Suppressor macrophage treated with lipopolysaccharide for 4 hours (primary cell): ENCODE results near the gene SCYL3.
"Not testable (repeated sequence)": the region's sequence is repeated elsewhere in the genome, so short reads cannot be mapped to it uniquely, and the experiment has no call there.

Experiments used
- DNase-seq: peaks from one replicate; pipeline ENCODE4 v3.0.0-alpha.2; 2020

SCYL3 gene

DNA sequence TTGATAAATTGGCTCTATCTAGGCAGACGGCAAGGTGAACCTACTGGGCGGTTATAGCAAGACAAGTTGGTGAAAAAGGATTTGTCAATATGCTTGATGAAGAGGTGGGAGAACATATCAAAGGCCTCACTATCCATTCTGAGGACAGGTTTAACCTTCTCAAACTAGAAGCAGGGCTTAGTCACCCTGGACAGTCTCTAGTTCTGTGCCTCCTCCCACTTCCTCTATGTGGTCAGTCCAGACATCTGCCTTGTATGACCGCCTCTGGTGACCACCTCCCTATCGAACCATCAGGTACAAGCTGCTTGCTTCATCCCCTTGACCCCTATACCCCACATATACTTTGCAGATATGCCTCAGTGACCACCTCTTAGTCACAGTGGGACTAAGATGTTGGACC is 2.3 kb upstream of the SCYL3 start:
- peak; percentile 36 for DNase-seq

DNA sequence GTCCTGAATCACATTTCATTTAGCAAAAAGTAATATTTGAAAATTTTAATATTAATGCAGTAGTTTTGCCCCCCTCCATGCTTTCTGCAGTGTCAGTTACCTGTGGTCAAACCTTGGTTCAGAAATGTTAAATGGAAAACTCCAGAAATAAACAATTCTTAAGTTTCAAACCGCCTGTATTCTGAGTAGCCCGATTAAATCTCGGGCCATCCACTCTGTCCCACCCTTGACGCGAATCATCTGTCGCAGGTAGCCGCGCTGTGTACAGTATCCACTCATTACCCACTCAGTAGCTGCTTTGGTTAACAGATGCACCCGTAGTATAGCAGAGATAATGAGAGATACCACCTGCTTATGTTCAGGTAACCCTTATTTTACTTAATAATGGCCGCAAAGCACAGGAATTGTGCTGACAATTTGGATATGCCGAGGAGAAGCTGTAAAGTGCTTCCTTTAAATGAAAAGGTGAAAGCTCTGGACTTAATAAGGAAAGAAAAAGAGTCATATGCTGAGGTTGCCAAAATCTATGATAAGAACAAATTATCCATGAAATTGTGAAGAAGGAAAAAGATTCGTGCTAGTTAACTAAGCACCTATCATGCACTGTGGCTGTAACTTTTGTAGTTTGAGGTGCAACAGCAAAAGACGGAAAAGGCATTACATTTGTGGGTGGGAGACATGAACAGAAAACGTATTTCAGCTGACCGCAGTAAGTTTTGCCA is 889 bp upstream of the SCYL3 start:
- DNase-seq, result no peak

DNA sequence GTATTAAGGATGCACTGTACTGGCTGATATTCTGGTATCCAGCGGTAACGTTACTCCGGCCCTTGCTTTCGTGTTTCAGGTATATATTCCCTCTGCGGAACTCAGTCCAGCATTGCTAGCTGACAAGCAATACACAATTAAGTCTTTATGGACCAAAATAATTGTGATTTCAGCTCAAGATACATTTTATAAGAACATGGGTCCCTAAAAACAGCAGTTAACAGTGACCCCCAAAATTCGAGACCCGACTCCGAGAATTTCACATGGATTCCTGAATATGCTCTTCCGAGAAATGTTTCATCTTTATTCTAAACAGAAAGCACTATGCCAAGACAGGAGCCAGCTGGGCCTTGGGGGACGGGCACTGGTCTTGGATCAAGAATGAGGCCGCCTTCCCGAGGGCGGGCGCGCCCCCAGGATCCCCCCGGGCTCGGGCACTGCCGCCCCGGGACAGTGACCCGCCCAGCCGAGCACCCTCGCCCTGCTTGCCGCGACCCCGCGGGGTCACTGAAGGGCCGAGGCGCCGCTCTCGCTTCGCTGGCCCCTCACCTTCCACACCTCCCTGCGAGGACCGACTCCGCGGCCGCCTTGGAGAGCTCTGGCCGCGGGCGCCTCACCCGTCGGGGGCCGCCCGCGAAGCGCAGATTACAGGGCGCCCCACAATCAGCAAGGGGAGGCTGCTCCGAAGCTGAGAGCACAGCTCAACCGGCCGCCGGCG is 610 bp downstream of the SCYL3 start:
- peak; percentile 51 for DNase-seq

DNA sequence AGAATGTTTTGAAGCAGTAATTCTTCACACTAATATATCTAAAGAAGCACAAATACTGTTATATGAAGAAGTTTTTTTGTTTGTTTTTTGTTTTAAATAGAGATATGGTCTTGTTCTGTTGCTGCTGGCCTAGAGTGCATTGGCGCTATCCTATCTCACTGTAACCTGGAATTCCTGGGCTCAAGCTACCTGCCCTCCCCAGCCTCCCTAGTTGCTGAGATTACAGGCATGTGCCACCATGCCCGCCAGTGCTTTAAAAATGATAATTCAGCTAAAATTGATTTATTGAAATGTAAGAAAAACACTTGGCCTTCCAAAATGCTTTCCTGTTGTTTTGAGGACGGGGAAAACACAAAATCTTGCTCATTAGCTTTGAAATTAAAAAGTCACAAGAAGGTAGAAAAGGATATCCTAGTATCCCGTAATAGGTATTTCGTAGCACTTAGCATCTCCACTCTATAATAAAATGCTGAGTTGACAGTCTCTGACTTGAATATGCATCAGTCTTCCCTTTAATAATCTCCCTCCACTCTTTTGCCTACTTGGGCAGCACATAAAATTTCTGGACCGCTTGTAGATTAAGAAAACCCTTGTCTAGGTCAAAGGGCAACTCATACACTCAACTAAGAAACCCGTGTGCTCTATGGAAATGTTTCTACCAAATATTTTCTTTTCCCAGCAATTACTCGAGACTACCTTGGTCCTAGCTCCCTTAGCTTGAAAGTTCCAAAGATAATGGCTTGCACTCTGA is 1.3 kb downstream of the SCYL3 start:
- DNase-seq, result no peak

DNA sequence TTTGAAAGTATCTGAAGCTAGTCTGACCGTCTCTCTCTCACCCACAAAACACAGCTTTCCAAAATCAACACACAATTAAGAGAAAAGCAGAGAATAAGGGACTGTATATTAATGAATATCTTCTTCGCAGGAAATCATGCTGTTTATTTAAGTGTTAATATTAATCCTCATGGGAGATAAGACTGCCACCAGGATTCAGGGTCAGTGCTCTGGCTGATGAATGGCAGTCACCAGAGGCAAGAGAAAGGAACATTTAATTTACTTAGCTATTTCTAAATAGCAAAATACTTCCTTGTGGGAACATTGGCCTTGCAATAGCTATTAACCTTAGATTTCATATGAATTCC is 2.2 kb downstream of the SCYL3 start:
- no peak for DNase-seq

DNA sequence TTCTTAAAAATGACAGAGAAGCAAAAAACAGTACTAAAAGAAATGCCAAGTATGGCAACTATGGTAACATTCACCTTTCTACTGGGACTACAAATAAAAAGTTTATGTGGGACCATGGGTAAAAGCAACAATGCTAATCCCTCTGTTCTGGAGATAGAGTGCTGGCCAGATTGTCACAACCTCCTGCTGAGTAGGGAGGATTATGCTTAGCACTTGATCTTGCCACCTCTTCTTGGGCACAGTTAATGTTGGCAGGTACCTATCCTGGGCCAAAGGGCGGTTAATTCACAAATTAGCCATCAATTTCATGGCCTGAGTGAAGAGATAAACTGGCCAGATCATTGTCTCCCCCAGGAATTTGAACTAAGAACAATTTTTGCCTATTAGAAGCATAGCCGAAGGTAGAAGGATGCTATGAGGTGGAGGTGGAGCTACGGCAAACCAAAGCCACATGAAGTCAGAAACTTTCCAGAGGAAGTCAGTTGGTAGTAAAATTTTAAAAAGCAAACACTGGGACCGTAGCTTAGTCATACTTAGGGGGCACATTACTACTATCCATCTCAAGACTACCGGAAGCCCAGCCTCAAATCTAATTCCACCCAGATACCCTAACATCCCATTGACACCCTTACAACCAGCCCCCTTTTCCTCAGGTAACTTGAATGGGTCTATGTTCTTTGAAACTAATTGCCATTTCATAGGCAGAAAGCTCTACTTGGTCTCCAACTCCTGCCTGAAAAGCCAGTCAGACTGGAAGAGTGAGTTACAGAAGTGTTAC is 2.7 kb downstream of the SCYL3 start:
- DNase-seq, result peak; percentile 4

DNA sequence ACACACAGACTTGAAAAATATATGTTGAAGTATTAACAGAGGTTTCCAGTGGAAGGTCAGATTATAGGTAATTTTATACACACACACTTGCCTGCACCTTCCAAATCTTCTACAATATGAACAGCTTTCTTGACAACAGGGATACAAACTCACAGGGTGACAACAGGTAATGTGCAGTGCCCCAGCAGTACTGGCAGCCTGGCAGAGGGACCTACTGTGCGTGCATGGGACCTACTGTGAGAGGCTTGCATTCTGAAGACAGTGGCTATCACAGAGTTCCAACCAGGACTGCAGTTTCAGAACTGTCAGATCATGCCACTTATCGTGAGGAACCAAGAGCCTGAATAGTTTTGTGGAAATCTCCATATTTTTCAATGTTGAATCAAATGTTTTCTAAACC is 3.8 kb downstream of the SCYL3 start:
- no peak for DNase-seq

DNA sequence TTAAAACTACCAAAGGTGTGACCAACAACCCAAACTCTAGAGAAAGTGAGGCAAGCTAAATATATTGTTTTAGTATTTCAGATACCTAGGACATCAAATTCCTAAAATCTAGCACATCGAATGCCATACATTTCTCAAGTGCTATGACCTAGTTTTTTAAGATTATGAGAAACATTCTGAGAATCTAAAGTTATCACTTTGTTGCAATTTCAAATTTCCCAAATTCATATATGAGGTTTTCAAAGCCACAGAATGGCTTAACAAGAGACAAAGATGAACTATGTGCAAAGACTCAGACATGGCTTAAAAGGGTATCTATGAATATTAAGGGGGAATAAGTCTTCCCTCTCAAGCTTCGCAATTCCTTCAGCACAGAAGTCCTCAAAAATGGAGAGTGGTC is 6.8 kb downstream of the SCYL3 start:
- no peak for DNase-seq

DNA sequence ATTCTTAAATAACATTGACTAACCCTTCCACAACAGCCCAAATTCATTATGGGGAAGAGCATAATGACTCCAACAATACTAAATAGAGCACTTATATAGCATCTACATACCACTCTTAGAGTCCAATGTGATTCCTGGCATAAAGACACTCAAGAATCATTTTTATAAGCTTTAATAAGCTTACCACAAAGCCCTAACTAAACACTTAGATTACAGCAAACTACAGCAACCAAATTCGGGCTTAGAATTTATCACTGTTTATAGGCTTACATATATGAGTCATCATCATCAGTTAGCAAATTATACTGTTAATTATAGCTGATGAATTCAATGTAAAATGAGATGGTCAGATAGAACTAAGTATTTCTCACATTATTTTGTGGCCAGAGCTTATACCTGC is 7.3 kb downstream of the SCYL3 start:
- DNase-seq, result no peak

DNA sequence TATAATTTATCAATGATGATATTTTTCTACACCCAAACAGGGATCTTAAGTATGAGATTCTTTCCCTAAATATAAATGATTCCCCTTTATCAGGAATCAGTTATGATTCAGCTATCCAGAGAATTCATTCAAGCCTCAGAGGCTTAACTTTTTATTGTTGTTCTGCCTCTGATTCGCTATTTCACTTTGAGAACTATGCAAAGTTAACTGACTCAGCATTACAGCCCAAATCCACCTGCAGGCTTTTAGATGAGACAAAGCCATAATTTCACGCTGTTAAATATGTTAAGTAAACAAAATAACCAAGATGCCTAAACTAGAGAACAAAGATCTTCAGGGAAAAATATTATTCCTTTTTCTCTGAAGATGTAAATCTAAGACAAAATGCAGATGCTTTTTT is 8.5 kb downstream of the SCYL3 start:
- DNase-seq, result no peak

DNA sequence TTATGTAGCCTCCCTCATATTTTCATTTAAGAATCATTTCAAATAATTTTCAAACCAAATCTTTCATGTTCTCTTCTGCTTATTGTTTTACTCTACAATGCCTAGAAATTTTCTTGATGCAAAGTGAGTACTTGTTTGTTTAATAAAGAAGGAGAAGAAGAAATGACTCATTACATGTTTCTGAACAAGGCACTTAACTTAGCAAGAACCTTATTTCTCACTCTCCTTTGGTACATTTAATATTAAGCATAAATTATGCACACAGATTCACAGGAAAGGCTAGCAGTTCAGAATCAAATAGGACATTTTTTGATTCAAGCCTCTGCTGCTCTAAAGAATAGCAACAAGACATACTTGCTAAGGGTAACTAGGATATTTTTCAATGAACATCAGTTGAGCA is 9.1 kb downstream of the SCYL3 start:
- no peak for DNase-seq

DNA sequence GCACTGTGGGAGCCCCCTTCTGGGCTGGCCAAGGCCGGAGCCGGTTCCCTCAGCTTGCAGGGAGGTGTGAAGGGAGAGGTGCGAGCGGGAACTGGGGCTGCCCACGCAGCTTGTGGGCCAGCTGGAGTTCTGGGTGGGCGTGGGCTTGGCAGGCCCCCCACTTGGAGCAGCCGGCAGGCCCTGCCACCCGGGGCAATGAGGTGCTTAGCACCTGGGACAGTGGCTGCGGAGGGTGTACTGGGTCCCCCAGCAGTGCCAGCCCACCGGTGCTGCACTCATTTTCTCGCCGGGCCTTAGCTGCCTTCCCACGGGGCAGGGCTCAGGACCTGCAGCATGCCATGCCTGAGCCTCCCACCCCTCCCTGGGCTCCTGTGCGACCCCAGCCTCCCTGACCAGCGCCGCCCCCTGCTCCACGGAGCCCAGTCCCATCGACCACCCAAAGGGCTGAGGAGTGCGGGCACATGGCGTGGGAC is 11.6 kb downstream of the SCYL3 start:
- DNase-seq, result no peak

DNA sequence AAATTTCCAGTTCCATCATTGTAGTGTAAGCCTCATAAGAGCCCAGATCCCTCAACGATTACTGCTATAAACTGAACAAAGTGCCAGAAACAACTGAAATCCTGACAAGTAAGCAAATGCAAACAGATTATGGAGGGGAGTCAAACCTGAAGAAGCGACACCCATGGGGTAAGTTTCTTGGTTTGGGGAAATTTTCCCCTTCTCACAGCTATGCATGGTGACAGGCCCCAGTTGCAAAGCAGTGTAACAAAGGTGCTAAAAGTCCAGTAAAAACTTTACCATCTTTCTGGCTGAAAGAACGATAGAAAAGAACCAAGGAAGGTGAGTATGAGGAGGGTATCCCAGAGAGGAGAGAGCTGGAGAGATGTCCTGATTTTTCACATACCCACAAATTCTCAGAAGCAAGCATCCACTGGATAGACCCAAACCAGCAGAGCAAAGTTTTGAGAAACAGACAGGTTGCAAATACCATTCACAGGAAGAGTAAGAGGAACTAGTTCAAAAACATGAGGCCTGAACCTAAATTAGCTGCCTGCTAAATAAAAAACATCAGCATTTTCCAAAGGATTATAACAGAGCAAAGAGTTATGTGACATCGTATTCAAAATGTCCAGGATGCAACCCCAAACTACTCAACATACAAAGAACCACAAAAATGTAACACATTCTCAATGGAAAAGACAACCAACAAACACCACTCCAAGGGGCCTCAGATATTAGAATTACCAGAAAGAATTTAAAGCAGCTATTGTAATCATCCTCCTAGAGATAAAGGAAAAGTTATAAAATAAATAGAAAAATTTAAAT is 14.5 kb downstream of the SCYL3 start:
- DNase-seq, result no peak

DNA sequence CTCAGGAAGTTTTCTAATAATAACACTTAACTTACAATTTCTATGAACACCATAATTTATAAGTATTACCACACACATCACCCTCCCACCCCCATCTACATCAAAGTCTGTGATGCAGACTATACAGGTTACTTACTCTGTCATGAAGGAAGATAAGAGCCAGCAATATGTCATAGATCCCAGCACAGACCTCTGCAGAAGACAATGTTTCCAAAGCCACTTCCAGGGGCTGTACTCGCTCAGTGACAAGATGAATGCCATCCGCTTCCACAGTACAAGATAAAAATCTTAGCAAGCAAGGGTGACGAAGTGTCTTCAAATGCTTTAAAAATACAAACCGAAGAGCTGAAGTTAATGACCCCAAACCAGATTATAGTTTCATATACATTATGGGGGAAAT is 15.2 kb downstream of the SCYL3 start:
- DNase-seq, result no peak

DNA sequence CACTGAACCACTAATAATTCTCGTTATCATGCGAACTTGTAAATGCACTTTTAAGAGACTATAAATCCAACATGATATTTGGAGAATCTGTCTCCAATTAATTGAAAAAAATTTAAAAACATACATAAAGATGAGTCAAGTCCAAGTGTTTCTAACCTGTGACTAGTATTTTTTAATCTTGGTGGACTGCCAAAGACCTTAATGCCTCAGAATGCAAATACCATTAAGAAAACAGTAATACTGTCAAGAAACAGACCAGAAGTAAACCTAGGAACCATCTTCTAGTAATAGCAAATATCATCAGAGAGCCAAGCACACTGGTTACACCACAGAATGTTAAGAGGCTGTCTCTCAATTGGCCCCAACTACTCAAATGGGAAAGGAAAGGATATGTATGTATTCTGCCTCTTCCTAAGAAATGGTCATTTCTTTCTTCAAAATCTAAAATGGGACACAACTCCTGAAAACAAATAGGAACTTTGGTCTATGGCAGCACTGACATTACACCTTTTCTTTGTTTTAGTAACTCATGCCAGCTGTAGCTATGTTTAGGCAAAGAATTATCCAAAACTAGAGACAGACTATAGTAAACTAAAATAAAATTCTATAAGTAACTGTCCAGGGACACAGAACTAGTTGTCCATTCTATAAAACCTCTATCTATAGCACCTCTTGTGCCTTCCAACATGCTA is 15.8 kb downstream of the SCYL3 start:
- no peak for DNase-seq

DNA sequence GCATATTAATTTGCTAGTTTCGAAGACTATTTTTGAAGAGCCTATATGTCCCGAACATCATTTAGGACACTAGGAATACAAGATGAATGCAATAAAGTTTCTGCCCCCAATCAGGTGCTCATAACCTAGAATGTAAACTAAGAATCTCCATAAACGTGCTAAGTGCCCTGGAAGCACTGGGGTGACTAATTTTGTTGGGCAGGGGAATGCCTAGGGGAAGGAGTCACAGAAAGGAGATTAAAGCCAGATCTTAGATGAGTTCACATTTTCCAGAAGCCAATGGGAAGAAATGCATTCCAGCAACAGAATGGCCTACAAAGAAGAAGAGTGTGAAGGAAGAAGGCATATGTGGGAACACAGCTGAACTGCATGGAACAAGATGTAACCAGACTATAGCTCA is 19.5 kb downstream of the SCYL3 start:
- no peak for DNase-seq

DNA sequence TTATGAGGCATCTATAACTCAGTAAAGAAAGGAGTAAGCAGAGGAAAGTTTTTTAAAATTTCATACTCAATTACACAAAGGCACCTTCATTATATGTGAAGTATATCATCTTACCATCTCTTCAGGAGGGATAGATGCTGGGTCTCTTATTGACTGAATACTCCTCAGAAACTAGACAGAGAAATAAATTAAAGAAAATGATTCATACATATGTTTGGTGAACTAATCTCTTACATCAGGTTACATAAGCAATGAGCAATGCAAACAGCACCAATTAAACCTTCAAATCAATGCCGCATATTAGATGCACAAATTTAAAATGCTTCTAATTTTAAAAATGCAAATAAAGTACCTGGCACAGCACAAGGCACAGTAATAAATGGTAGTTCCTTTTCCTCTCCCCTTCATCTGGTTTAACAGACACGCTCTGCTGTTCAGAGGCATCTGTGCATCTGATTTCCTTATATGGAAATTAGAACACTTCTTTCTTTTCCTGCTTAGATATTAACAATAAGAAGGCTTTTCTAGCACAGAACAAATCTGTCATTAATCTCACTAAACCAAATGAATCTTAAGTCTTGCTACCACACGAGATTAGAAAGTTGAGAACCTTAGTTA is 20.0 kb downstream of the SCYL3 start:
- no peak for DNase-seq

DNA sequence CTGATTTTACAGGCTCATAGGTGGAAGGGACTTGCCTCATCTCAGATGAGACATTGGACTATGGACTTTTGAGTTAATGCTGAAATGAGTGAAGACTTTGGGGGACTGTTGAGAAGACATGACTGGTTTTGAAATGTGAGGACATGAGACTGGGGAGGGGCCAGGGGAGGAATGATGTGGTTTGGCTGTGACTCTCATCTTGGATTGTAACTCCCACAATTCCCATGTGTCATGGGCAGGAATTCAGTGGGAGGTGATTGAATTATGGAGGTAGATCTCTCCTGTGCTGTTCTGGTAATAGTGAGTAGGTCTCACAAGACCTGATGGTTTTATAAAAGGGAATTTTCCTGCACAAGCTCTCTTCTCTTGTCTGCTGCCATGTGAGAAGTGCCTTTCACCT is 20.8 kb downstream of the SCYL3 start:
- no peak for DNase-seq

DNA sequence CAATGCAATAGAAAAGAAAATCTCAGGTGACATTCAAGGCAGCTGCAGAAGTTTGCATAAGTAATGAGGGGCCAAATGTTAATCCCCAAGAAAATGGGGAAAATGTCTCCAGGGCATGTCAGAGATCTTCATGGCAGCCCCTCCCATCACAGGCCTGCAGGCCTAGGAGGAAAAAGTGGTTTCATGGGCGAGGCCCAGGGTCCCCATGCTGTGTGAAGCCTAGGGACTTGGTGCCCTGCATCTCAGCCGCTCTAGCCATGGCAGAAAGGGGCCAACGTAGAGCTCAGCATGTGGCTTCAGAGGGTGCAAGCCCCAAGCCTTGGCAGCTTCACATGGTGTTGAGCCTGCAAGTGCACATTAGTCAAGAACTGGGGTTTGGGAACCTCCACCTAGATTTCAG is 21.7 kb downstream of the SCYL3 start:
- not testable (repeated sequence) for DNase-seq

DNA sequence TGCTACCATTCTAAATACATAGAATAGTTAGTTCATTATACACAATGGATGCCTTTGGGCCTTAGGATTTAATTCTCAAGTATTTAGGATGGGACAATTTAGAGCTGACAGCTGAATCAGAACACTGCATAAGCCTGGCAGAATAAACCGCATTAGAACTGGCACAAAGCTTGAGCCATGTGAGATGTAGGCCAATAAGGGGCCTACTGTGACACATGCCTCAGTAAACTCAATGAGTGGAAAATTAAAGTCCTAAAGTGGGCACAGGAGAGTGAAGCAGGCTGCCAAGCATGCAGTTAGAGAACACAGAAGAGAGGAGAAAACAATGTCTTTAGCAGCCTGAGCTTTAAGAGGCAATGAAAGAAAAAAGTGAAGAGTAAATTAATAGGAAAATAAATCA is 24.3 kb downstream of the SCYL3 start:
- DNase-seq, result no peak

DNA sequence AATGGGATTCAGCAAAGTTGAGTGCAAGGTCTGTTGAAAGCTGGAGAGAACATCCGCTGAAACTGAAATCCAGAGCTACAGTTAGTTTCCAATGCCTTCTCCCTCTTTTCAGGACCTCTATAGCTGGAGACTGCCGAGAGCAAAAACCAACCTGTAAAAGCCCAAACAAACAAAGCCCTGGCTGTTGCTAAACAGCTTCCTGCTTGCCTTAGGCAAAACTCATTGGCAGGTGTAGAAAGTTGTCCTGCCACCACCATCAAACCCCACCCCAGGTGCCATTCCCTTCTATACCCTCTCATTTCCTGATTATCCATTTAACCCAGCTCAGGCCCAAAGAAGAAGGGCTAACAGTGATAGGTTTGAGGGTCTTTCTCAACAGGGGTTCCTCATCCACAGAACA is 24.7 kb downstream of the SCYL3 start:
- DNase-seq, result no peak
